Ovary (tissue), 9 donors: ENCODE measurements around the gene SLC41A1. TPM values are rescaled to one million over a fixed set of nuclear protein-coding genes. Genes with fewer than 3 reads are reported as not detected.

Experiments
- DNase-seq, 5 donors: peaks; one replicate each; pipeline ENCODE4 v3.0.0-alpha.2; 2019 to 2020
- H3K27ac ChIP-seq, 2 donors: fragments of 200-600 bp; one replicate each; pipeline versions ENCODE4 v1.5.1 to v1.8.0; 2019 to 2022
- H3K27me3 ChIP-seq: fragments of 200-600 bp; one replicate; pipeline ENCODE4 v1.8.0; 2022
- H3K36me3 ChIP-seq: fragments of 200-600 bp; sonication (generic); one replicate; pipeline ENCODE4 v1.5.1; 2019
- H3K4me1 ChIP-seq: one replicate; pipeline ENCODE4 v1.8.1; 2013; ENCODE audit warnings: mild to moderate bottlenecking, moderate library complexity; ENCODE audit not compliant: insufficient read depth
- H3K4me3 ChIP-seq: fragments of 200-600 bp; sonication (generic); one replicate; pipeline ENCODE4 v1.5.1; 2017
- H3K9me3 ChIP-seq, 2 donors: fragments of 200-600 bp in 1 of 2; sonication (generic) in 1 of 2; one replicate each; pipeline versions ENCODE4 v1.5.1 to v1.8.1; 2013 to 2019; ENCODE audit warnings: mild to moderate bottlenecking in 1 of 2, moderate library complexity in 1 of 2
- CTCF ChIP-seq, 3 donors: fragments of 450-650 bp in 2 of 3; fragments of 200-600 bp in 1 of 3; IDR thresholded peaks; one replicate each; pipeline versions ENCODE4 v1.5.1 to v1.8.0; 2016 to 2022; ENCODE audit warnings: antibody characterized with exemption in 3 of 3, mild to moderate bottlenecking in 1 of 3
- EP300 ChIP-seq: sonication (generic); formaldehyde crosslinking; IDR thresholded peaks from one replicate; pipeline ENCODE4 v1.6.1; 2017; ENCODE audit warnings: antibody characterized with exemption
- POLR2A ChIP-seq: fragments of 450-650 bp; IDR thresholded peaks from one replicate; pipeline ENCODE4 v1.6.1; 2017; ENCODE audit warnings: antibody characterized with exemption, mild to moderate bottlenecking, moderate library complexity
- WGBS, 3 donors: extraction: QIAGEN DNeasy Blood & Tissue Kit in 1 of 3; methylation state at CpG; one replicate each; pipeline versions ENCODE4 v1.1.5 to v1.1.7; 2013 to 2017; 5-methylcytosine and 5-hydroxymethylcytosine counted together
- intact Hi-C, 4 donors: fragments of 100-400 bp; cut with DNase I; formaldehyde crosslinking; loops; one replicate each; pipeline versions ENCODE4 v1.11.0 to v1.15.1; 2022 to 2023
- polyA plus RNA-seq, 2 donors: library from polyadenylated mRNA; stranded (reverse); fragments of 200-250 nt in 1 of 2; fragments of 350-450 nt in 1 of 2; fragmentation: Illumina TruSeq in 1 of 2; extraction: RNeasy Lipid Tissue Mini Kit (QIAGEN cat#74804) in 1 of 2; gene quantifications; one replicate each; pipeline ENCODE4 v1.2.3, GENCODE V29; 2013 to 2014
- total RNA-seq, 7 donors: library from RNA; depleted of rRNA in 2 of 7; stranded (reverse); fragments of >200 nt in 2 of 7; fragmentation: NEBNext Ultra II Directional in 3 of 7; extraction: Animal tissue kit (Norgen Biotek cat#: 25700) in 3 of 7; gene quantifications; one replicate each; pipeline versions ENCODE4 v1.1.0 to v1.2.4, GENCODE V29; 2016 to 2023
- donor health status: DM: no; HTN: no; CAD: no; lungs with moderate emphysema.
- donor health status: DM: no; HTN: no; CAD: no.
- donor health status: Bipolar disorder and iron deficiency.
- donor health status: DM: yes; HTN: yes; CAD: no.
- donor health status: DM: no; HTN: no; CAD: no.
- donor health status: DM: yes; HTN: yes; CAD: no.

Gene SLC41A1
- total and polyA plus RNA-seq, 9 donors: 12.5 to 75.9 (median 33.5) TPM

- no peak overlapping the region for H3K4me3 ChIP-seq
- no peak for TF ChIP-seq CTCF (IDR thresholded peaks at IDR 0.05)
- no peak for TF ChIP-seq POLR2A
- no peak for TF ChIP-seq EP300
- no peak overlapping the region for H3K27ac ChIP-seq
- H3K36me3 ChIP-seq: no peaks in the 10 kb centered on the region
- 82 to 97% (median 97%) methylated on average over 2 of the region's 2 CpGs for WGBS, 3 donors
- intact Hi-C loops: loop anchor here in 3 of 4 donors (10.0 kb wide), 1 partner anchor 118 kb away; no protein-coding TSS in a partner anchor
- DNase-seq: no peak
- H3K9me3 ChIP-seq: no peaks in the 10 kb centered on the region
- peaks cover 4% of the 10 kb centered on the region for H3K4me1 ChIP-seq
- H3K27me3 ChIP-seq: no peaks in the 10 kb centered on the region
Observed at GRCh38 chr1:205797168-205797567, 15.8 kb downstream of the SLC41A1 start.

- WGBS, 3 donors: 67 to 76% (median 72%) methylated on average over 5 of the region's 5 CpGs
- intact Hi-C loops: loop anchor here (5.0 to 10.0 kb wide), 3 partner anchors 121 to 313 kb away; no protein-coding TSS in a partner anchor
- no peaks in the 10 kb centered on the region for H3K4me1 ChIP-seq
- no peak overlapping the region for H3K4me3 ChIP-seq
- DNase-seq: no peak
- H3K27ac ChIP-seq: no peak overlapping the region
- no peaks in the 10 kb centered on the region for H3K36me3 ChIP-seq
- no peaks in the 10 kb centered on the region for H3K27me3 ChIP-seq
- no peaks in the 10 kb centered on the region for H3K9me3 ChIP-seq
- TF ChIP-seq EP300: no peak
- TF ChIP-seq POLR2A: no peak
- no peak for TF ChIP-seq CTCF (IDR thresholded peaks at IDR 0.05)
Observed at GRCh38 chr1:205794011-205794730, 18.8 kb downstream of the SLC41A1 start.

- H3K27me3 ChIP-seq: no peaks in the 10 kb centered on the region
- H3K4me1 ChIP-seq: no peaks in the 10 kb centered on the region
- TF ChIP-seq CTCF (IDR thresholded peaks at IDR 0.05) (no peak), EP300 (no peak), POLR2A (no peak)
- H3K4me3 ChIP-seq: no peak overlapping the region
- intact Hi-C loops: loop anchor here (5.0 to 10.0 kb wide), 3 partner anchors 122 to 314 kb away; no protein-coding TSS in a partner anchor
- 56 to 74% (median 71%) methylated on average over 6 of the region's 6 CpGs for WGBS, 3 donors
- no peak for DNase-seq
- H3K27ac ChIP-seq: no peak overlapping the region
- H3K9me3 ChIP-seq: no peaks in the 10 kb centered on the region
- H3K36me3 ChIP-seq: no peaks in the 10 kb centered on the region
Observed at GRCh38 chr1:205792961-205793673, 19.9 kb downstream of the SLC41A1 start.

- intact Hi-C loops: loop anchor here (5.0 to 10.0 kb wide), 3 partner anchors 122 to 315 kb away; no protein-coding TSS in a partner anchor
- H3K27ac ChIP-seq: no peak overlapping the region
- H3K27me3 ChIP-seq: no peaks in the 10 kb centered on the region
- no peak for DNase-seq
- no peaks in the 10 kb centered on the region for H3K9me3 ChIP-seq
- H3K36me3 ChIP-seq: no peaks in the 10 kb centered on the region
- 37 to 62% (median 49%) methylated on average over 8 of the region's 8 CpGs for WGBS, 3 donors
- no peak overlapping the region for H3K4me3 ChIP-seq
- no peaks in the 10 kb centered on the region for H3K4me1 ChIP-seq
- TF ChIP-seq POLR2A: no peak
- TF ChIP-seq CTCF (IDR thresholded peaks at IDR 0.05): no peak
- no peak for TF ChIP-seq EP300
Observed at GRCh38 chr1:205792481-205792881, 20.5 kb downstream of the SLC41A1 start.
